NT2/D1 (cell line): Measurements from ENCODE around the gene URB2.

Experiments used
- SUZ12 ChIP-seq: IDR thresholded peaks from 2 replicates; pipeline ENCODE4 v1.6.1; 2011; ENCODE audit not compliant: insufficient read length, insufficient read depth; ENCODE audit errors: extremely low read depth
- YY1 ChIP-seq: IDR thresholded peaks from 2 replicates; pipeline ENCODE4 v1.6.1; 2011; ENCODE audit not compliant: insufficient read length, insufficient read depth

DNA sequence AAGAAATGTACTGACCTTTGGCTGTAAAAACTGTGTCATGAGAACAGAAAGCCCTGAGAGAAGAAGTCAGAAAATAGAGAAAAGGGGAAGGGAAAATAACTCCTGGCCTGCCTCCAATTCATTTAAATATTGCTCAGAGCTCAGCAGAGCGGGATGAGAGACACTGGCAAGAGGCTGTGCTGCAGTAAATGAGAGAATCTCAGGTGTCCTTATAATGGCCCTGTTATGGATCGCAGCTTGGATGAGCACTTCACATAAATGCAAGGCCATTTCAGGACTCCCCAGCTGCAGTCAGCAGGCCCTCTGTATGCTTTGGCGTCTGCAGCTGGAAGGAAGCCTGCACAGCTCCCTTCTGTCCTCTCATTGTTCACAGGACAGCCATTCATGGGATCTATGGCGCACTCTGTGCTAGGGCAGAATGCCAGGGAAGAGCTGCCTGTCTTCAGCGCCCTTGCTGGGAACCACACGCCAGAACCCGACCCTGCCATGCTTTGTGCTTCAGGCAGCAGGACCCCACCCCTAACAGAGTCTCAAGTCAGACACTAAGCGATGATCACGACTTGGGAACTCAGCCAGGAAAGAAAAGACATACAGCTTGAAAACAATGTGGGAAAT, 46.9 kb upstream of the URB2 start:
- no peak for TF ChIP-seq YY1
- TF ChIP-seq SUZ12 = no peak
